GM21381 (cell line): ENCODE measurements around the gene RP9.
"Not testable (repeated sequence)": the region's sequence is repeated elsewhere in the genome, so short reads cannot be mapped to it uniquely, and the experiment has no call there.

ENCODE experiments used
- ATAC-seq: cut with Tn5 transposase; IDR thresholded peaks from one replicate; pipeline ENCODE4 v1.9.1; 2021; ENCODE audit warnings: mild to moderate bottlenecking, moderate library complexity; ENCODE audit not compliant: unreplicated experiment

The RP9 gene

DNA sequence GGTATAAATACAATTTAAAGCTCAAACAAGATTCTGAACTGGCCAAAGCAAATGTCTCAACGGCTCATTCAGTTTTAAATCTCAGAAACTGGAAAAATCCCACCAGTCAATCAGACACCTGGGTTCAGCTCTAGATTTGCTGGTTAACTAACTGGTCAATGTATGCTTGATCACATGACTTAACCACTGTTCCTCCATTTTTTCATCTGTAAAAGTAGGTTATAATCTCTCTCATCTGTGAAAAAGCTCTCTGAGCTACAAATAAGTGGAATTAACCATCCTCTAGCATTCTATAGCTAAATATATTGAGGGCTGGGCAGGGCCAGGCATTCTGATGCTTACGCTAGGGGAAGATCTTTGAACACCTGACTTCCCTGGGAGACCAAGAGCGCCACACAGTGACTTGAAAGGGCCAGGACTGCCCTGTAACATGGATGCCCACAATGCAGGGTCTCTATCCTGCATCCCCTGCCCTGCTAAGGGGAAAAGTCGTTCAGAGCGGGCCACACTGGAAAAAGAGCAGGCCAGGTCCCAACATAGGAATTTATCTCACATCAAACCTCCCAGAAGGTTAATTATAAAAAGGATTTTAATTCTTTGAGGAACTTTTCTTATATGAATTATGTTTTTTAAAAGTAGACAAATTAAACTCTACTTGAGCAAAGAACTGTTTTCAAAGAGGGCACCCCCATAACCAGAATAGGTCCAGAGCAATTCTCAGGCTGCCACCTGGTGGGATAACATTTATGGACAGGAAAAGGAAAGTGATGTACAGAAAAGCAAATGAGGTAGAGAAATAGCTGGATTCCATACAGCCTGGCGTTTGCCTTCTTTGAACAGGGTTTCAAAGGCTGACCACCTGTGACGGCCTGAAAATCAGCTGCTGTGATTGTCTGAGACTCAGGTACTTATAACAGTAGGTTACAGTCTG, 1.8 kb downstream of the RP9 start:
- ATAC-seq = peak; percentile 27

- no peak for ATAC-seq
Measured at GRCh38 chr7:33101906-33102305, 7.3 kb downstream of the RP9 start.

DNA sequence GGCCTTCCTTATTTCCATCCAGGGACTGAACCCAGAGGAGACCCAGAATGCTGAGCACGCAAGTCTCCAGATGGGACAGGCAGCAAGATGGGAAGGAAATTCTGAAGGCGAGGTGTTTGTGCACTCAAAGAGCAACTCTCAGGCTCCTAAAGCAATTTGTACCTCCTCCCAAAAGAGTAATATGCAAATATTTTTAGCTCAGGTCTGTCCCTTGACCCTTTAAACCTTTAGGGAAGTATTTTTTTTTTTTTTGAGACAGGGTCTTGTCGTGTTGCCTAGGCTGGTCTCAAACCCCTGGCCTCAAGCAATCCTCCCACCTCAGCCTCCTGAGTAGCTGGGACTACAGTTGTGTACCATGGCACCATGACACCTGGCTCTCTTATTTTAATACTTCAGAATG, 8.4 kb downstream of the RP9 start:
- no peak for ATAC-seq

DNA sequence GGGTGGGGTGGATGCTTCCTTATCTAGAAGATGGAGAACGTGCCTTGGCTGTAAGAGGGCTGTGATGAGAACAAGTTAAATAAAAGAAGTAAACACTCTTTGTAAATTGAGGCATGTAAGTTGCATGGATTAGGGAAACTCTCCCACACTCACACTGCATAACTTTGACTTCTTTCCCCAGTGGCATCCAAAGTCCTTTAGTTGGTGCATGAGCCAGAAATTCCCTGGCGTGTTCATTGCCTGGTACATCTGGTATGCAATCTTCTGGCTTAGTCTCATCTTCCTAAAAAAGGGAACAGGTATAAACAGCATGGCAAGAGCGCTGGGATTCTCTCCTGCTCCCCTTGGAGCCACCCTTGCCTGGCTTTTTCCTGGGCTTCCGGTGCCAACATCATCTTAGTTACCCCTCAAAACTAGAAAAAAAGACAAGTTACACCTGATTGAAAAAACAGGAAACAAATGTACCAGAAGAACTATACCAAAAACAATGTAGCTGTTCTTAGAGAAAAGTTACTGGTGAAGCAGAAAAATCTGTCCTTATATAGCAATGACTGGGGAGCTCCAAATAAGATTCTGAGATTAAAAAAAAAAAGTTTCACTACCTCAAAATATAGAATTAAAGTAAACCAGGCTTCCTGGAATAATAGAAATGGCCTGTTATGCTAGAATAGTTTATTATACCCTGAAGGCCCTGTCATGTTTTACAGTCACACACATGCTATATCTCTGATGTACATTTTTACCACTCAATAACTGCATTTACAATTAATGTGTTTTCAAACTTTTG, 9.9 kb downstream of the RP9 start:
- no peak for ATAC-seq

DNA sequence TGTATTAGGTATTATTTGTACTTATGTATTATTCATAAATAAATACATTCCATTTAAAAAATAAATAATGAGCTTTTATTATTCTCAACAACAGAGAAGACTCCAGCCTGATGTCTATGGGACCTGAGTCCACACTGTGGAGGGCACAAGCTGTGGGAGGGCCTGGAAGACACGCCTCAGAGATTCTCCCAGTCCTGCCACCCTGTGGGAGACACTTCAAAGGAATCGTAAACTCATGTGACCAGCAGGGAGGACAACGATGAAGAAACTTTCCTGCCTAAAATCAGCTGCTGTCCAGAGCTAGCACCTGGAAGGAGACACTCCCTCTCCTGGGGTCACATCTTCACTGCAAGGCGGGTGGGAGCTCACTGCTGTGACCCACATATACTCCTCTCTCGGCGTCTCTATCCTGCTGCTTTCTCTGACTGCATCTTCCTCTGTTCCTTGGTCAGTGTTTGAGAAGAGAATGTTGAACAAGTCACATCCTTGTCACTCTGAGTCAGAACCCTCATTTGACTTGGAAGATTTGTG, 14.4 kb downstream of the RP9 start:
- ATAC-seq = not testable (repeated sequence)

DNA sequence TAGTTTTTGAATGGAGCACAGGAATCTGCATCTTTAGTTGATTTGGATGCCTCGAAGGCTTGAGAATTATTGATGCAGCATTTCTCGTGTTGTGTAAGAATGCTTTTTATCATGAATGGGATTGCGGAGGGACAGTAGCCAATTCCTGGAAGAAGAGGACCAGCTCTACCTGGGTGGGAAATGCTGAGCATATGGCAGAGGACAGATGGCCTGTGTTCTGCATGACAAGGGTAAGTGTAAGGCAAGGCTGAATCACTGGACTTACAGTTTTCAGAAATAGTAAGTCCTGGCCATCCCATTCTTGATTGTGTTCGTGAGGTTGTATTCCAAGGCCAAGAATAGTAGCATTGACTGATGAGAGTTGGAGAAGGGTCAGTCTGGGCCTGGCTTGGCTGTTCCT, 15.9 kb downstream of the RP9 start:
- no peak for ATAC-seq

GRCh38 chr7:33091641-33092191, 17.5 kb downstream of the RP9 start:
- ATAC-seq = no peak

GRCh38 chr7:33091111-33091531, 18.1 kb downstream of the RP9 start:
- ATAC-seq = no peak

DNA sequence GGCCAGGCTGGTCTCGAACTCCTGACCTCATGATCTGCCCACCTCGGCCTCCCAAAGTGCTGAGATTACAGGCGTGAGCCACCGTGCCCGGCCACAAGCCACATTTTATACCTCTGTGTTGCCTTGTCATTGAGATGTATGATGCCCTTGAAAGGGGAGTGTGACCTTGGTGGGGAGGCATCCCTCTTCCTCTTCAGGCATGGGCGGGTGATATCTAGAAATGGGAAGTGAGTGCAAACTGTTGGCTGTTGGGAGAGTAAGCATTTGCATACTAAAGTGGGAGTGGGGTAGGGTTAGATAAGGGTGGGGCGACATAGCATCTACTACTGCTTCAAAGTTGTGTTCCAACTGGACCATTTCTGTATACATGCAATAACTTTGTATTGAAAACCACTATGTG, 20.1 kb downstream of the RP9 start:
- ATAC-seq = no peak

DNA sequence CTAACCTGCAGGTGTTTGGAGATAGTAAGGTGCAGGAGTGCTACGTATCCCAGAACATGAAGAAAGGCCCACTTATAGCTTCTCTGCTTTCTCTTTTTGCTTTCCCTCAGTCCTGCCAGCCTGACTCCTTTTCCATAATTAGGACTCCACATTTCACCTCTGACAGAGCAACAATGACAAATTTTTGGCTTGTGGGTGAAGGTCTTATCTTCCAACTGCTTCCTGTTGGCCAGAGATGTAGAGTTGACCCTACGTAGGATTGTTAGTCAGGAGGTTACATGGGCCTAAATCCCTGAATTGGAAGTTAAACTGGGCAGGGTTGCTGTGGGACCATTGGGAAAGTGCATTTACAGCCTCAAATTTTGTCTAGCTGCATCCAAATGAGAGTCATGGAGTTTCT, 21.3 kb downstream of the RP9 start:
- no peak for ATAC-seq

DNA sequence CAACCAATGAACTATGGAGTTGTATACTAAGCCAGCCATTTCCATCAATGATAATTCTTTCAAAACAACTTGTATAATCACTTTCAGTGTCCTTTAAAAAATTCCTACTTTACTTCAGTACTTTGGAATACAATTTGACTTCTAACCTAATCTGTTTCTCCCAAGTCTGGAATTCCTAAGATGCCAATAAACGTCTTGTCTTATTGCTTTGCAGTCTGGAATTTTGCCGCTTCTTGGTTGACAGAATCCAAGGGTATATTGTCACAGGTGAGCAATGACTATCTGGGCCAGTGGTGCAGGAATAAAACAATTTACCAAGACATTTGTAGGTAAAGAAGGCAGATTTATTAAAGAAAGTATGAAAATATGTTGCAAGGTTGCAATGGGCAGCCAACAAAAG, 21.8 kb downstream of the RP9 start:
- no peak for ATAC-seq

DNA sequence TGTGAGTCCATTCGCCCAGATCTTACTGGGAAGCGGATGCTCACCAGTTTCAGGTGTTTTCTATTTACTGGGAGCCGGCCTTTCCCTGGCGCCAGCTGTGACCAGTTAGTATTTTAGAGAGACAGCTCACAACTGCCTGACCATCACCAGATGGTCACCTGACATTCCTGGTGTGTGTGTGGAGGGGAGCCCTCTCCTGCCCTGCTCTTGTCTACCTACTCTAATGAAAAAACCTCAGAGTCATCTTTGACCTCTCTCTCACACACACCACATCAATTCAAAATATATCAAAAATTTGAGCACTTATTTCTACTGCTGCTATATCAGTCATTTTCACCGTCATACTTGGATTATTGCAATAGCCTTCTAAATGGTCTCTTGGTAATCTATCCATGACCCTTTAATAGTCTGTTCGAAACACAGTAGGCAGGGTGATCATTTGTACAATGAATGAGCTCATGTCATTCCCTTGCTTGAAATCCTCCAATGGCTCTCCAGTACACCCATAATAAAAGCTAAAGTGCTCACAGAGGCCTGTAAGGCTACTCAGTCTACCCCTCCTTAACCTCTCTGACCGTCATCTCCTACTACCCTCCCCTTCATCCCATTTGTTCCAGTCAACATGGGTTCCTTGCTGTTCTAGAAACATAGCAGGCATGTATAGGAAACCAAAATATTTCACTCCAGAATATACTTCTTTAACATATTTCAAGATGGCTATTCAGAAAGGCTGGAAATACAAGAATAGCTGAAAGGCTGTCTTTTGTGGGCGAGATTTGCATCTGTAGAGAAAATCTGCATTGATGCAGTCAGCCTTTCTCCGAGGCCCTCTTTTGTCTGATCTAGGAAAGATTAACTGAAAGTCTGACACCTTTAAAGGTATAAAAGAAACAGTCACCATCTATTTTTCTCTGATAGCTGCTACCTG, 29.2 kb downstream of the RP9 start:
- no peak for ATAC-seq

DNA sequence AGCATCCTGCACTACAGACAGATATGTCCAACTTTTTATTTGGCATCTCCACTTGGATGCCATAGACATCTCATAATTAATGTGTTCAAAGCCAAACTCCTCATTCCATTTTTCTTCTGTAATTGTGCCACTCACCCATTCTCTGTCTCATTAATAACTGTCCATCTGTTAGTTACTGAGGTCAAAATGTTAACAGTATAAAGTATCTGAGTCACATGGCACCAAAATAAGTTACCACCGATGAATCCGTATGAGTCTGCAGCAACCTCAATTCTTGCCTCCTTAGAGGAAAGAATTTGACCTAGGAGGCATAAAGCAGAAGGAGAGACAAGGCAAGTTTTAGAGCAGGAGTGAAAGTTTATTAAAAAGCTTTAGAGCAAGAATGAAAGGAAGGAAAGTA, 30.1 kb downstream of the RP9 start:
- ATAC-seq = no peak

GRCh38 chr7:33076737-33077136, 32.5 kb downstream of the RP9 start:
- ATAC-seq = peak; percentile 79

GRCh38 chr7:33075818-33076518, 33.2 kb downstream of the RP9 start:
- no peak for ATAC-seq

DNA sequence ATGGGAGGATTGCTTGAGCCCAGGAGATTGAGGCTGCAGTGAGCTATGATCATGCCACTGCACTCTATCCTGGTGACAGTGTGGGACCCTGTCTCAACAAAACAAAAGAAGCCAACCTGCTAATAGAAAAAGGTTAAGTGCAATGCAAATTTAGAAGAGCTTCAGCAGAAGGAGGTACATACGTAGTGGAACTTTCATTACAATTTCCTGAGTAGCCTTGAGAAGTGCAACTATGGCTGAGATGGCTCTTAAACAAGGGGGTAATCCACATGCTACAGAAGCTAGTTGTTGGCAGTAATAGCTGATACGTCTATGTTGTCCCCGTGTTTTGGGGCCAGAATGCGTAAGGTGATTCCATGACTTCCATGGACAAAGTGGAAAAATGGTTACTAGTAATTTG, 36.0 kb downstream of the RP9 start:
- ATAC-seq = no peak

DNA sequence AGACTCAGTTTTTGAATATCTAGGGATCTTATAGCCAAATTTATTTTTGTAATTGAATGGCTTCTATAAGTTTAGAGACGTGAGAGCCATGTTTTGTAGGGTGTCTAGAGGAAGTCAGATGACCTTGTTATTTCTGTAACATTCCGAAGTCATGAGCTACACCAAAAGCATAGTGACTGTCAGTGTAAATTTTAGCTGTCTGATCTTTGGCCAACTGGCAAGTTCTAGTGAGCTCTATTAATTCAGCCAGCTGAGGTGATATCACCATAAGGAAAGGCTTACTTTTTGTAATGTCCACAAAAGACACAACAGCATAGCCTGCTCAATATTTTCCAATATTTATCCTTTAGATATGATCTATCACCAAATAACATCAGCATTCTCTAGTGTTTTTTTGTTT, 36.7 kb downstream of the RP9 start:
- ATAC-seq = no peak

- ATAC-seq = no peak
Measured at GRCh38 chr7:33070831-33071230, 38.4 kb downstream of the RP9 start.

DNA sequence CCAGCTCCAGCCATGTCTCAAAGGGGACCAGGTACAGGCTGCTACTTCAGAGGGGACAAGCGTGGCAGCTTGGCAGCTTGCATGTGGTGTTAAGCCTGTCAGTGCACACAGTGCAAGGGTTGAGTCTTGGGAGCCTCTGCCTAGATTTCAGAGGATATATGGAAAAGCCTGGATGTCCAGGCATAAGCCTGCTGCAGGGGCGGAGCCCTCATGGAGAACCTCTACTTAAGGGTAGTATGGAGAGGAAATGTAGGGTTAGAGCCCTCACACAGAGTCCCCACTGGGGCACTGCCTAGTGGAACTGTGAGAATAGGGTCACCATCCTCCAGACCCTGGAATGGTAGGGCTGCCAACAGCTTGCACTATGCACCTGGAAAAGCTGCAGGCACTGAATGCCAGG, 38.9 kb downstream of the RP9 start:
- no peak for ATAC-seq

GRCh38 chr7:33067921-33068320, 41.3 kb downstream of the RP9 start:
- ATAC-seq = no peak
